ENCODE data around the gene SMPD3. TPM values are rescaled to one million over a fixed set of nuclear protein-coding genes. Genes with fewer than 3 reads are reported as not detected.

Gene SMPD3
- total and polyA plus RNA-seq, 2 experiments from 2014 or later: 0.57 to 0.83 TPM

DNA sequence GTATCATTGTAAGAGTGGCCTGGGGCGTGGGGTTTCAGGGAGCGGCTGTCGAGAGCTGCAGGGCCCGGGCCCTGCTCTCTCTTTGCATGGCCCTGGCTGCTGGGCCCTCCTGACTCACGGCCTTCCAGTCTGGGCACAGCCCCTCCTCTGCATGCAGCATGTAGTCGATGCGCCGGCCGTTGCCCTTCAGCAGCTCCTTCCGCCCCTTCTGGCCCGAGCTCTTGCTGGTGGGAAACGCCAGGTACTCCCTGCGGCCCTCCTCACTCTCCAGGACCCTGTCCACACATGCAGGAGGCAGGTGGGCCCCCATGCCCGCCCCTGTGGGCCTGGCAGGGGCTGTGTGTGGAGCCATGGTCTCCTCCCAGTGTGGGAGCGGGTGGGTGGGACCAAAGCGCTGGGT is 86.8 kb downstream of the SMPD3 start (continued):
- TF ChIP-seq, protein P1, sequence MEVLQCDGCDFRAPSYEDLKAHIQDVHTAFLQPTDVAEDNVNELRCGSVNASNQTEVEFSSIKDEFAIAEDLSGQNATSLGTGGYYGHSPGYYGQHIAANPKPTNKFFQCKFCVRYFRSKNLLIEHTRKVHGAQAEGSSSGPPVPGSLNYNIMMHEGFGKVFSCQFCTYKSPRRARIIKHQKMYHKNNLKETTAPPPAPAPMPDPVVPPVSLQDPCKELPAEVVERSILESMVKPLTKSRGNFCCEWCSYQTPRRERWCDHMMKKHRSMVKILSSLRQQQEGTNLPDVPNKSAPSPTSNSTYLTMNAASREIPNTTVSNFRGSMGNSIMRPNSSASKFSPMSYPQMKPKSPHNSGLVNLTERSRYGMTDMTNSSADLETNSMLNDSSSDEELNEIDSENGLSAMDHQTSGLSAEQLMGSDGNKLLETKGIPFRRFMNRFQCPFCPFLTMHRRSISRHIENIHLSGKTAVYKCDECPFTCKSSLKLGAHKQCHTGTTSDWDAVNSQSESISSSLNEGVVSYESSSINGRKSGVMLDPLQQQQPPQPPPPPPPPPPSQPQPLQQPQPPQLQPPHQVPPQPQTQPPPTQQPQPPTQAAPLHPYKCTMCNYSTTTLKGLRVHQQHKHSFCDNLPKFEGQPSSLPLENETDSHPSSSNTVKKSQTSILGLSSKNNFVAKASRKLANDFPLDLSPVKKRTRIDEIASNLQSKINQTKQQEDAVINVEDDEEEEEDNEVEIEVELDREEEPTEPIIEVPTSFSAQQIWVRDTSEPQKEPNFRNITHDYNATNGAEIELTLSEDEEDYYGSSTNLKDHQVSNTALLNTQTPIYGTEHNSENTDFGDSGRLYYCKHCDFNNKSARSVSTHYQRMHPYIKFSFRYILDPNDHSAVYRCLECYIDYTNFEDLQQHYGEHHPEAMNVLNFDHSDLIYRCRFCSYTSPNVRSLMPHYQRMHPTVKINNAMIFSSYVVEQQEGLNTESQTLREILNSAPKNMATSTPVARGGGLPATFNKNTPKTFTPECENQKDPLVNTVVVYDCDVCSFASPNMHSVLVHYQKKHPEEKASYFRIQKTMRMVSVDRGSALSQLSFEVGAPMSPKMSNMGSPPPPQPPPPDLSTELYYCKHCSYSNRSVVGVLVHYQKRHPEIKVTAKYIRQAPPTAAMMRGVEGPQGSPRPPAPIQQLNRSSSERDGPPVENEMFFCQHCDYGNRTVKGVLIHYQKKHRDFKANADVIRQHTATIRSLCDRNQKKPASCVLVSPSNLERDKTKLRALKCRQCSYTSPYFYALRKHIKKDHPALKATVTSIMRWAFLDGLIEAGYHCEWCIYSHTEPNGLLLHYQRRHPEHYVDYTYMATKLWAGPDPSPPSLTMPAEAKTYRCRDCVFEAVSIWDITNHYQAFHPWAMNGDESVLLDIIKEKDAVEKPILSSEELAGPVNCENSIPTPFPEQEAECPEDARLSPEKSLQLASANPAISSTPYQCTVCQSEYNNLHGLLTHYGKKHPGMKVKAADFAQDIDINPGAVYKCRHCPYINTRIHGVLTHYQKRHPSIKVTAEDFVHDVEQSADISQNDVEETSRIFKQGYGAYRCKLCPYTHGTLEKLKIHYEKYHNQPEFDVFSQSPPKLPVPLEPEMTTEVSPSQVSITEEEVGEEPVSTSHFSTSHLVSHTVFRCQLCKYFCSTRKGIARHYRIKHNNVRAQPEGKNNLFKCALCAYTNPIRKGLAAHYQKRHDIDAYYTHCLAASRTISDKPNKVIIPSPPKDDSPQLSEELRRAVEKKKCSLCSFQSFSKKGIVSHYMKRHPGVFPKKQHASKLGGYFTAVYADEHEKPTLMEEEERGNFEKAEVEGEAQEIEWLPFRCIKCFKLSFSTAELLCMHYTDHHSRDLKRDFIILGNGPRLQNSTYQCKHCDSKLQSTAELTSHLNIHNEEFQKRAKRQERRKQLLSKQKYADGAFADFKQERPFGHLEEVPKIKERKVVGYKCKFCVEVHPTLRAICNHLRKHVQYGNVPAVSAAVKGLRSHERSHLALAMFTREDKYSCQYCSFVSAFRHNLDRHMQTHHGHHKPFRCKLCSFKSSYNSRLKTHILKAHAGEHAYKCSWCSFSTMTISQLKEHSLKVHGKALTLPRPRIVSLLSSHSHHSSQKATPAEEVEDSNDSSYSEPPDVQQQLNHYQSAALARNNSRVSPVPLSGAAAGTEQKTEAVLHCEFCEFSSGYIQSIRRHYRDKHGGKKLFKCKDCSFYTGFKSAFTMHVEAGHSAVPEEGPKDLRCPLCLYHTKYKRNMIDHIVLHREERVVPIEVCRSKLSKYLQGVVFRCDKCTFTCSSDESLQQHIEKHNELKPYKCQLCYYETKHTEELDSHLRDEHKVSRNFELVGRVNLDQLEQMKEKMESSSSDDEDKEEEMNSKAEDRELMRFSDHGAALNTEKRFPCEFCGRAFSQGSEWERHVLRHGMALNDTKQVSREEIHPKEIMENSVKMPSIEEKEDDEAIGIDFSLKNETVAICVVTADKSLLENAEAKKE (CRISPR knock-in tag; IDR thresholded peaks at IDR 0.05): no peak
- no peak for TF ChIP-seq EZH2 (IDR thresholded peaks at IDR 0.05; ENCODE audit: low read depth, unreplicated experiment)
- TF ChIP-seq EZH2phosphoT487 (IDR thresholded peaks at IDR 0.05; ENCODE audit: unreplicated experiment): no peak
- TF ChIP-seq NANOG (IDR thresholded peaks at IDR 0.05; ENCODE audit: borderline replicate concordance): no peak
- TF ChIP-seq, protein P2, sequence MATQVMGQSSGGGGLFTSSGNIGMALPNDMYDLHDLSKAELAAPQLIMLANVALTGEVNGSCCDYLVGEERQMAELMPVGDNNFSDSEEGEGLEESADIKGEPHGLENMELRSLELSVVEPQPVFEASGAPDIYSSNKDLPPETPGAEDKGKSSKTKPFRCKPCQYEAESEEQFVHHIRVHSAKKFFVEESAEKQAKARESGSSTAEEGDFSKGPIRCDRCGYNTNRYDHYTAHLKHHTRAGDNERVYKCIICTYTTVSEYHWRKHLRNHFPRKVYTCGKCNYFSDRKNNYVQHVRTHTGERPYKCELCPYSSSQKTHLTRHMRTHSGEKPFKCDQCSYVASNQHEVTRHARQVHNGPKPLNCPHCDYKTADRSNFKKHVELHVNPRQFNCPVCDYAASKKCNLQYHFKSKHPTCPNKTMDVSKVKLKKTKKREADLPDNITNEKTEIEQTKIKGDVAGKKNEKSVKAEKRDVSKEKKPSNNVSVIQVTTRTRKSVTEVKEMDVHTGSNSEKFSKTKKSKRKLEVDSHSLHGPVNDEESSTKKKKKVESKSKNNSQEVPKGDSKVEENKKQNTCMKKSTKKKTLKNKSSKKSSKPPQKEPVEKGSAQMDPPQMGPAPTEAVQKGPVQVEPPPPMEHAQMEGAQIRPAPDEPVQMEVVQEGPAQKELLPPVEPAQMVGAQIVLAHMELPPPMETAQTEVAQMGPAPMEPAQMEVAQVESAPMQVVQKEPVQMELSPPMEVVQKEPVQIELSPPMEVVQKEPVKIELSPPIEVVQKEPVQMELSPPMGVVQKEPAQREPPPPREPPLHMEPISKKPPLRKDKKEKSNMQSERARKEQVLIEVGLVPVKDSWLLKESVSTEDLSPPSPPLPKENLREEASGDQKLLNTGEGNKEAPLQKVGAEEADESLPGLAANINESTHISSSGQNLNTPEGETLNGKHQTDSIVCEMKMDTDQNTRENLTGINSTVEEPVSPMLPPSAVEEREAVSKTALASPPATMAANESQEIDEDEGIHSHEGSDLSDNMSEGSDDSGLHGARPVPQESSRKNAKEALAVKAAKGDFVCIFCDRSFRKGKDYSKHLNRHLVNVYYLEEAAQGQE (IDR thresholded peaks at IDR 0.05; ENCODE audit: unreplicated experiment): no peak
- no peak for TF ChIP-seq STAT1 (IDR thresholded peaks at IDR 0.05; ENCODE audit: unreplicated experiment)
- TF ChIP-seq ZNF331 (CRISPR knock-in tag; IDR thresholded peaks at IDR 0.05; ENCODE audit: low read depth): no peak
- TF ChIP-seq, protein P3, sequence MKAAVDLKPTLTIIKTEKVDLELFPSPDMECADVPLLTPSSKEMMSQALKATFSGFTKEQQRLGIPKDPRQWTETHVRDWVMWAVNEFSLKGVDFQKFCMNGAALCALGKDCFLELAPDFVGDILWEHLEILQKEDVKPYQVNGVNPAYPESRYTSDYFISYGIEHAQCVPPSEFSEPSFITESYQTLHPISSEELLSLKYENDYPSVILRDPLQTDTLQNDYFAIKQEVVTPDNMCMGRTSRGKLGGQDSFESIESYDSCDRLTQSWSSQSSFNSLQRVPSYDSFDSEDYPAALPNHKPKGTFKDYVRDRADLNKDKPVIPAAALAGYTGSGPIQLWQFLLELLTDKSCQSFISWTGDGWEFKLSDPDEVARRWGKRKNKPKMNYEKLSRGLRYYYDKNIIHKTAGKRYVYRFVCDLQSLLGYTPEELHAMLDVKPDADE (IDR thresholded peaks at IDR 0.05): no peak
- no peak for TF ChIP-seq ZNF114 (CRISPR knock-in tag; IDR thresholded peaks at IDR 0.05)
